GM23338 (cell line): ENCODE measurements around the gene OVOL3. TPM values are rescaled to one million over a fixed set of nuclear protein-coding genes. Genes with fewer than 3 reads are reported as not detected.

ENCODE experiments used
- ATAC-seq: fragments of 200-7000 bp; cut with Tn5 transposase; 3 replicates; pipeline ENCODE4 v1.9.1; 2020
- DNase-seq: peaks from one replicate; pipeline ENCODE4 v3.0.0-alpha.2; 2015; ENCODE audit warnings: low spot score
- H2AFZ ChIP-seq: fragments of 200-600 bp; sonication (generic); 2 replicates; pipeline ENCODE4 v1.8.0; 2016; ENCODE audit warnings: antibody characterized with exemption, mild to moderate bottlenecking, moderate library complexity
- H3F3A ChIP-seq: fragments of 200-600 bp; sonication (generic); replicated peaks from 2 replicates; pipeline ENCODE4 v1.8.0; 2017; ENCODE audit warnings: antibody characterized with exemption, mixed run types, low read depth
- H3K27ac ChIP-seq: fragments of 200-600 bp; sonication (generic); 2 replicates; pipeline ENCODE4 v1.6.1; 2016; ENCODE audit warnings: low read depth
- H3K27me3 ChIP-seq: fragments of 200-600 bp; sonication (generic); 2 replicates; pipeline ENCODE4 v1.8.0; 2016; ENCODE audit warnings: mild to moderate bottlenecking, mixed run types, moderate library complexity; ENCODE audit not compliant: insufficient read depth
- H3K36me3 ChIP-seq: fragments of 200-600 bp; sonication (generic); 2 replicates; pipeline ENCODE4 v1.8.0; 2016; ENCODE audit warnings: mild to moderate bottlenecking; ENCODE audit not compliant: insufficient read depth
- H3K4me1 ChIP-seq: fragments of 200-600 bp; sonication (generic); 2 replicates; pipeline ENCODE4 v1.8.0; 2016; ENCODE audit warnings: mild to moderate bottlenecking, moderate library complexity; ENCODE audit not compliant: insufficient read depth
- H3K4me2 ChIP-seq: fragments of 200-600 bp; sonication (generic); 2 replicates; pipeline ENCODE4 v1.7.1; 2017; ENCODE audit warnings: mixed run types
- H3K4me3 ChIP-seq: fragments of 200-600 bp; sonication (generic); 2 replicates; pipeline ENCODE4 v1.6.1; 2016; ENCODE audit warnings: mixed run types
- H3K79me2 ChIP-seq: fragments of 200-600 bp; sonication (generic); replicated peaks from 2 replicates; pipeline ENCODE4 v1.8.0; 2017; ENCODE audit warnings: mild to moderate bottlenecking; ENCODE audit not compliant: insufficient read depth
- H3K9me2 ChIP-seq: fragments of 200-600 bp; sonication (generic); 2 replicates; pipeline ENCODE4 v1.8.0; 2017; ENCODE audit not compliant: insufficient read depth
- H4K20me1 ChIP-seq: fragments of 200-600 bp; sonication (generic); replicated peaks from 2 replicates; pipeline ENCODE4 v1.8.0; 2017; ENCODE audit warnings: mild to moderate bottlenecking; ENCODE audit not compliant: insufficient read depth
- H3K27ac Mint-ChIP-seq: 2 replicates; pipeline ENCODE4 v1.8.0; 2020; ENCODE audit warnings: inconsistent platforms, mild to moderate bottlenecking, moderate library complexity, mixed read lengths
- H3K27me3 Mint-ChIP-seq: 3 replicates; pipeline ENCODE4 v1.8.0; 2022; ENCODE audit warnings: low read depth, mild to moderate bottlenecking, moderate library complexity, mixed read lengths, inconsistent platforms; ENCODE audit not compliant: insufficient read depth, poor library complexity
- H3K36me3 Mint-ChIP-seq: 3 replicates; pipeline ENCODE4 v1.8.0; 2021; ENCODE audit warnings: low read depth, mild to moderate bottlenecking, inconsistent platforms, moderate library complexity, mixed read lengths
- H3K4me1 Mint-ChIP-seq: 3 replicates; pipeline ENCODE4 v1.8.0; 2020; ENCODE audit warnings: mild to moderate bottlenecking, inconsistent platforms, mixed read lengths
- H3K4me3 Mint-ChIP-seq: 3 replicates; pipeline ENCODE4 v1.8.0; 2021; ENCODE audit warnings: moderate library complexity, mild to moderate bottlenecking, inconsistent platforms, mixed read lengths
- H3K9me3 Mint-ChIP-seq: 3 replicates; pipeline ENCODE4 v1.8.0; 2020; ENCODE audit warnings: moderate library complexity, mild to moderate bottlenecking, inconsistent platforms, mixed read lengths
- CREB1 ChIP-seq: fragments of 250-450 bp; sonication (Bioruptor Pico); IDR thresholded peaks from 2 replicates; pipeline ENCODE4 v1.5.0; 2020; ENCODE audit warnings: low read depth, mild to moderate bottlenecking, moderate library complexity
- CTCF ChIP-seq, 2 experiments: fragments of 200-600 bp in 1 of 2; sonication (generic) in 1 of 2; conservative IDR thresholded peaks; 2 replicates each; pipeline versions ENCODE4 v1.5.1 to v1.6.1; 2016 to 2017; ENCODE audit warnings: antibody characterized with exemption in 2 of 2, low read depth in 2 of 2, mild to moderate bottlenecking in 2 of 2, moderate library complexity in 1 of 2
- ETS1 ChIP-seq: IDR thresholded peaks from 2 replicates; pipeline ENCODE4 v1.6.1; 2016; ENCODE audit warnings: antibody characterized with exemption
- EZH2 ChIP-seq: fragments of 200-600 bp; sonication (generic); IDR thresholded peaks from one replicate; pipeline ENCODE4 v1.8.0; 2017; ENCODE audit warnings: antibody characterized with exemption, mild to moderate bottlenecking, low read depth; ENCODE audit not compliant: unreplicated experiment
- EZH2phosphoT487 ChIP-seq: fragments of 200-600 bp; sonication (generic); IDR thresholded peaks from one replicate; pipeline ENCODE4 v1.8.1; 2018; ENCODE audit warnings: antibody characterized with exemption; ENCODE audit not compliant: unreplicated experiment
- JUNB ChIP-seq: IDR thresholded peaks from one replicate; pipeline ENCODE4 v1.6.1; 2016; ENCODE audit warnings: antibody characterized with exemption; ENCODE audit not compliant: unreplicated experiment
- NANOG ChIP-seq: IDR thresholded peaks from 2 replicates; pipeline ENCODE4 v1.6.1; 2016; ENCODE audit warnings: antibody characterized with exemption, borderline replicate concordance
- POLR2AphosphoS5 ChIP-seq: IDR thresholded peaks from 2 replicates; pipeline ENCODE4 v1.6.1; 2016; ENCODE audit warnings: antibody characterized with exemption, low read depth
- STAT1 ChIP-seq: IDR thresholded peaks from one replicate; pipeline ENCODE4 v1.6.1; 2016; ENCODE audit warnings: antibody characterized with exemption; ENCODE audit not compliant: unreplicated experiment
- ZNF114 ChIP-seq: fragments of 250-450 bp; sonication (Bioruptor Pico); IDR thresholded peaks from 2 replicates; pipeline ENCODE4 v1.5.0; 2020; ENCODE audit warnings: mild to moderate bottlenecking, moderate library complexity
- ZNF331 ChIP-seq: fragments of 250-450 bp; sonication (Bioruptor Pico); IDR thresholded peaks from 2 replicates; pipeline ENCODE4 v1.5.0; 2020; ENCODE audit warnings: low read depth, mild to moderate bottlenecking, moderate library complexity
- ZNF462 ChIP-seq: fragments of 250-450 bp; sonication (Bioruptor Pico); IDR thresholded peaks from 2 replicates; pipeline ENCODE4 v1.5.0; 2020; ENCODE audit warnings: mild to moderate bottlenecking, moderate library complexity
- polyA plus RNA-seq: library from polyadenylated mRNA; unstranded; fragments of >200 nt; fragmentation: Nextera tagmentation; extraction: Ambion mirVana; gene quantifications from 2 replicates; pipeline ENCODE4 v1.2.1, GENCODE V29; 2016
- total RNA-seq: library from RNA; depleted of rRNA; stranded (reverse); fragments of >200 nt; shearing (Covaris generic); gene quantifications from 2 replicates; pipeline ENCODE4 v1.2.3, GENCODE V29; 2014
- TF ChIP-seq, protein P1 (sequence below): IDR thresholded peaks from one replicate; pipeline ENCODE4 v1.6.1; 2018; ENCODE audit warnings: antibody characterized with exemption; ENCODE audit not compliant: unreplicated experiment

OVOL3 gene
- total and polyA plus RNA-seq, 2 experiments from 2014 or later: not detected

GRCh38 chr19:36112678-36113077, 1.7 kb downstream of the OVOL3 start:
- ATAC-seq: no peak
- Mint-ChIP-seq H3K27me3 (peaks cover 22% of the 10 kb centered on the region), H3K4me3 (peak overlapping the region; percentile 99)

More at GRCh38 chr19:36112678-36113077, 1.7 kb downstream of the OVOL3 start:
- H3K27ac ChIP-seq: no peak overlapping the region
- H3K4me1 ChIP-seq: peaks cover 20% of the 10 kb centered on the region
- no peak overlapping the region for H3K4me3 ChIP-seq
- peaks cover 36% of the 10 kb centered on the region for H3K4me1 Mint-ChIP-seq
- no peak overlapping the region for H2AFZ ChIP-seq
- H4K20me1 ChIP-seq: peaks cover 10% of the 10 kb centered on the region; the same call in 1 of the 2 replicates
- H3F3A ChIP-seq: peaks cover 26% of the 10 kb centered on the region
- no peaks in the 10 kb centered on the region; the same call in 2 of the 3 replicates for H3K9me3 Mint-ChIP-seq
- no peaks in the 10 kb centered on the region; the same call in 1 of the 2 replicates for H3K36me3 ChIP-seq
- peaks cover 22% of the 10 kb centered on the region for H3K79me2 ChIP-seq
- H3K27ac Mint-ChIP-seq: no peak overlapping the region
- no peak overlapping the region for H3K4me2 ChIP-seq
- H3K36me3 Mint-ChIP-seq: peaks cover 40% of the 10 kb centered on the region
- H3K27me3 ChIP-seq: no peaks in the 10 kb centered on the region
- no peaks in the 10 kb centered on the region for H3K9me2 ChIP-seq
- TF ChIP-seq POLR2AphosphoS5 (no peak), ETS1 (no peak), JUNB (no peak), EZH2phosphoT487 (no peak), CREB1 (CRISPR knock-in tag) (no peak), ZNF331 (CRISPR knock-in tag) (no peak), CTCF (conservative IDR thresholded peaks at IDR 0.05; ENCODE audit: low read depth in 2 of 2) (no peak), EZH2 (no peak), ZNF114 (no peak), NANOG (no peak), ZNF462 (CRISPR knock-in tag) (no peak), STAT1 (no peak)
- TF ChIP-seq, protein P1, sequence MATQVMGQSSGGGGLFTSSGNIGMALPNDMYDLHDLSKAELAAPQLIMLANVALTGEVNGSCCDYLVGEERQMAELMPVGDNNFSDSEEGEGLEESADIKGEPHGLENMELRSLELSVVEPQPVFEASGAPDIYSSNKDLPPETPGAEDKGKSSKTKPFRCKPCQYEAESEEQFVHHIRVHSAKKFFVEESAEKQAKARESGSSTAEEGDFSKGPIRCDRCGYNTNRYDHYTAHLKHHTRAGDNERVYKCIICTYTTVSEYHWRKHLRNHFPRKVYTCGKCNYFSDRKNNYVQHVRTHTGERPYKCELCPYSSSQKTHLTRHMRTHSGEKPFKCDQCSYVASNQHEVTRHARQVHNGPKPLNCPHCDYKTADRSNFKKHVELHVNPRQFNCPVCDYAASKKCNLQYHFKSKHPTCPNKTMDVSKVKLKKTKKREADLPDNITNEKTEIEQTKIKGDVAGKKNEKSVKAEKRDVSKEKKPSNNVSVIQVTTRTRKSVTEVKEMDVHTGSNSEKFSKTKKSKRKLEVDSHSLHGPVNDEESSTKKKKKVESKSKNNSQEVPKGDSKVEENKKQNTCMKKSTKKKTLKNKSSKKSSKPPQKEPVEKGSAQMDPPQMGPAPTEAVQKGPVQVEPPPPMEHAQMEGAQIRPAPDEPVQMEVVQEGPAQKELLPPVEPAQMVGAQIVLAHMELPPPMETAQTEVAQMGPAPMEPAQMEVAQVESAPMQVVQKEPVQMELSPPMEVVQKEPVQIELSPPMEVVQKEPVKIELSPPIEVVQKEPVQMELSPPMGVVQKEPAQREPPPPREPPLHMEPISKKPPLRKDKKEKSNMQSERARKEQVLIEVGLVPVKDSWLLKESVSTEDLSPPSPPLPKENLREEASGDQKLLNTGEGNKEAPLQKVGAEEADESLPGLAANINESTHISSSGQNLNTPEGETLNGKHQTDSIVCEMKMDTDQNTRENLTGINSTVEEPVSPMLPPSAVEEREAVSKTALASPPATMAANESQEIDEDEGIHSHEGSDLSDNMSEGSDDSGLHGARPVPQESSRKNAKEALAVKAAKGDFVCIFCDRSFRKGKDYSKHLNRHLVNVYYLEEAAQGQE: no peak
- DNase-seq: no peak
